HL-60 (cell line): ENCODE measurements around the gene ADAMTS17.

Source experiments
- DNase-seq, 2 experiments: peaks; one replicate each; pipeline ENCODE4 v3.0.0-alpha.2; 2010 to 2020; ENCODE audit warnings: low read depth in 1 of 2, low spot score in 1 of 2
- H3K27ac ChIP-seq: fragments of 250-450 bp; sonication (Bioruptor Pico); replicated peaks from 2 replicates; pipeline ENCODE4 v1.5.1; 2020; ENCODE audit warnings: mild to moderate bottlenecking, moderate library complexity
- H3K27me3 ChIP-seq: fragments of 250-450 bp; sonication (Bioruptor Pico); 2 replicates; pipeline ENCODE4 v1.5.1; 2021; ENCODE audit warnings: mild to moderate bottlenecking, moderate library complexity; ENCODE audit not compliant: insufficient read depth, poor library complexity, severe bottlenecking
- H3K4me3 ChIP-seq: replicated peaks from 2 replicates; pipeline ENCODE4 v1.5.1; 2011; ENCODE audit warnings: mild to moderate bottlenecking, control low read depth, low read length; ENCODE audit not compliant: insufficient read depth
- GABPA ChIP-seq: IDR thresholded peaks from 2 replicates; pipeline ENCODE4 v1.6.1; 2012; ENCODE audit warnings: low read depth
- POLR2AphosphoS5 ChIP-seq: IDR thresholded peaks from 2 replicates; pipeline ENCODE4 v1.6.1; 2012; ENCODE audit warnings: low read depth
- SPI1 ChIP-seq: IDR thresholded peaks from 2 replicates; pipeline ENCODE4 v1.6.1; 2012; ENCODE audit warnings: low read depth, mild to moderate bottlenecking, borderline replicate concordance
- TF ChIP-seq, protein P1 (sequence below): IDR thresholded peaks from 2 replicates; pipeline ENCODE4 v1.6.1; 2012; ENCODE audit warnings: low read depth; ENCODE audit not compliant: insufficient replicate concordance
- TF ChIP-seq, protein P2 (sequence below): IDR thresholded peaks from one replicate; pipeline ENCODE4 v1.5.1; 2011; ENCODE audit warnings: low read length, control low read depth, inconsistent platforms; ENCODE audit not compliant: insufficient read depth

The ADAMTS17 gene

DNA sequence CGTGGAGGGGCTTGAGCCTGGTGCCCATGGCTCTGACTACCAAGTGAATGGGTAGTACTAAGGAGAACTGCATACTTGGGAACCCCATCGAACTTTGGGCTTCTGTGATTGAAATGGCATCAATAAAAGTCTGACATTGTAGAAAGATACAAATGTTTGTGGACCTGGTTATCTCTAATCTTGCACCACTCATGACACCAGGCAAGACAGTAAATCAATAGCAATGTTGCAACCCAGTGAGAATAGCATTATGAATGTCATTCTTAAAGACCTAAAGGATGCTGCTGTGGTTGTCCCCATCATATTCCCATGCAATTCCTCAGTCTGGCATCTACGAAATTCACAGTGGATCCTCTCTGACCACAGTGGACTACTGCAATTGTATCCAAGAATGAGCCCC lies 375.0 kb downstream of the ADAMTS17 start:
- no peak overlapping the region for H3K4me3 ChIP-seq
- DNase-seq: no peak
- H3K27ac ChIP-seq: no peak overlapping the region
- H3K27me3 ChIP-seq: no peaks in the 10 kb centered on the region
- TF ChIP-seq, protein P1, sequence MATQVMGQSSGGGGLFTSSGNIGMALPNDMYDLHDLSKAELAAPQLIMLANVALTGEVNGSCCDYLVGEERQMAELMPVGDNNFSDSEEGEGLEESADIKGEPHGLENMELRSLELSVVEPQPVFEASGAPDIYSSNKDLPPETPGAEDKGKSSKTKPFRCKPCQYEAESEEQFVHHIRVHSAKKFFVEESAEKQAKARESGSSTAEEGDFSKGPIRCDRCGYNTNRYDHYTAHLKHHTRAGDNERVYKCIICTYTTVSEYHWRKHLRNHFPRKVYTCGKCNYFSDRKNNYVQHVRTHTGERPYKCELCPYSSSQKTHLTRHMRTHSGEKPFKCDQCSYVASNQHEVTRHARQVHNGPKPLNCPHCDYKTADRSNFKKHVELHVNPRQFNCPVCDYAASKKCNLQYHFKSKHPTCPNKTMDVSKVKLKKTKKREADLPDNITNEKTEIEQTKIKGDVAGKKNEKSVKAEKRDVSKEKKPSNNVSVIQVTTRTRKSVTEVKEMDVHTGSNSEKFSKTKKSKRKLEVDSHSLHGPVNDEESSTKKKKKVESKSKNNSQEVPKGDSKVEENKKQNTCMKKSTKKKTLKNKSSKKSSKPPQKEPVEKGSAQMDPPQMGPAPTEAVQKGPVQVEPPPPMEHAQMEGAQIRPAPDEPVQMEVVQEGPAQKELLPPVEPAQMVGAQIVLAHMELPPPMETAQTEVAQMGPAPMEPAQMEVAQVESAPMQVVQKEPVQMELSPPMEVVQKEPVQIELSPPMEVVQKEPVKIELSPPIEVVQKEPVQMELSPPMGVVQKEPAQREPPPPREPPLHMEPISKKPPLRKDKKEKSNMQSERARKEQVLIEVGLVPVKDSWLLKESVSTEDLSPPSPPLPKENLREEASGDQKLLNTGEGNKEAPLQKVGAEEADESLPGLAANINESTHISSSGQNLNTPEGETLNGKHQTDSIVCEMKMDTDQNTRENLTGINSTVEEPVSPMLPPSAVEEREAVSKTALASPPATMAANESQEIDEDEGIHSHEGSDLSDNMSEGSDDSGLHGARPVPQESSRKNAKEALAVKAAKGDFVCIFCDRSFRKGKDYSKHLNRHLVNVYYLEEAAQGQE: no peak
- no peak for TF ChIP-seq GABPA
- TF ChIP-seq, protein P2, sequence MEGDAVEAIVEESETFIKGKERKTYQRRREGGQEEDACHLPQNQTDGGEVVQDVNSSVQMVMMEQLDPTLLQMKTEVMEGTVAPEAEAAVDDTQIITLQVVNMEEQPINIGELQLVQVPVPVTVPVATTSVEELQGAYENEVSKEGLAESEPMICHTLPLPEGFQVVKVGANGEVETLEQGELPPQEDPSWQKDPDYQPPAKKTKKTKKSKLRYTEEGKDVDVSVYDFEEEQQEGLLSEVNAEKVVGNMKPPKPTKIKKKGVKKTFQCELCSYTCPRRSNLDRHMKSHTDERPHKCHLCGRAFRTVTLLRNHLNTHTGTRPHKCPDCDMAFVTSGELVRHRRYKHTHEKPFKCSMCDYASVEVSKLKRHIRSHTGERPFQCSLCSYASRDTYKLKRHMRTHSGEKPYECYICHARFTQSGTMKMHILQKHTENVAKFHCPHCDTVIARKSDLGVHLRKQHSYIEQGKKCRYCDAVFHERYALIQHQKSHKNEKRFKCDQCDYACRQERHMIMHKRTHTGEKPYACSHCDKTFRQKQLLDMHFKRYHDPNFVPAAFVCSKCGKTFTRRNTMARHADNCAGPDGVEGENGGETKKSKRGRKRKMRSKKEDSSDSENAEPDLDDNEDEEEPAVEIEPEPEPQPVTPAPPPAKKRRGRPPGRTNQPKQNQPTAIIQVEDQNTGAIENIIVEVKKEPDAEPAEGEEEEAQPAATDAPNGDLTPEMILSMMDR: no peak
- no peak for TF ChIP-seq POLR2AphosphoS5
- TF ChIP-seq SPI1: no peak

DNA sequence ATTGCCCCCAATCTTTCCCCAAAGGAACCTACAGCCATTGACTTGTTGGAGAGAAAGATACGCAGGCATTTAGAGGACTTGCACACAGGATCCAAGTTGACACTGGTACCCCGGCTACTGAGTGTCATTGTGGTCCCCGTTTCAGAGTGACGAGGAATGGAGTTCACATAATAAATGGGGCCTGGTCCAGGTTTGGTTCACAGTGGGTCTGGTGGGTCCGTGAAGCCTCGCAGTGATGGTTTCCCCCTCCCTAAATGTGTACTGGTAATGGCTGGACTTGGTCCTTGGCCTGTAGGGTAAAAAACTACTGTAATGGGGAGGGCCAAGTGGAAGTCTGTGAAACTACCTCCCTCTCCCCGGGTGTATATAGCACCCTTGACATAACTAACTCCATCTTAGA lies 376.4 kb downstream of the ADAMTS17 start:
- Histone ChIP-seq H3K27ac (no peak overlapping the region), H3K4me3 (no peak overlapping the region), H3K27me3 (no peaks in the 10 kb centered on the region)
- DNase-seq: no peak
- TF ChIP-seq POLR2AphosphoS5 (no peak), GABPA (no peak), SPI1 (no peak)
- TF ChIP-seq, protein P1: no peak
- TF ChIP-seq, protein P2: no peak

DNA sequence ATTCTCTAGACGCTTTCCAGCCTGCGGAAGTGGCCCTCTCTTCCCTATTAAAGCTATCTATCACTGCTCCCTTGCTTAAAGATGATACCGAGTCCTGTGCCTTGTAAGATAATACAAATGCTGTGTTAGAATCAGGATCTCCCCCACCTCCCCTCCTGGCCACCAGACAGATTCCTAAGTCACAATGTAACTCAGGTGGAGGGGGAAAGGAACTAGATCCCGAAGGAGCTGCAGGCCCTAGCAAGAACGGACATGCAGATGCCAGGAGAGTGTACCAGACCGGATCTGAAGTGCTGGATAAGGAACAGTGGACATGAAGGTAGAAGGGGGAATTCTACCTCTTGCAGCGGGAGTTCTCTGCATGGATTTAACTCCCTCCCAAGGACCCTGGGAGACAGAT lies 377.8 kb downstream of the ADAMTS17 start:
- TF ChIP-seq, protein P2: no peak
- no peak for TF ChIP-seq POLR2AphosphoS5
- TF ChIP-seq SPI1: no peak
- TF ChIP-seq, protein P1: no peak
- no peak for TF ChIP-seq GABPA
- Histone ChIP-seq H3K27me3 (no peaks in the 10 kb centered on the region), H3K4me3 (no peak overlapping the region), H3K27ac (no peak overlapping the region)
- DNase-seq: no peak
